HG03139 (cell line): ENCODE measurements around the gene FAM107A.

Experiments
- ATAC-seq: cut with Tn5 transposase; IDR thresholded peaks from one replicate; pipeline ENCODE4 v1.9.1; 2021; ENCODE audit not compliant: unreplicated experiment

Gene FAM107A

DNA sequence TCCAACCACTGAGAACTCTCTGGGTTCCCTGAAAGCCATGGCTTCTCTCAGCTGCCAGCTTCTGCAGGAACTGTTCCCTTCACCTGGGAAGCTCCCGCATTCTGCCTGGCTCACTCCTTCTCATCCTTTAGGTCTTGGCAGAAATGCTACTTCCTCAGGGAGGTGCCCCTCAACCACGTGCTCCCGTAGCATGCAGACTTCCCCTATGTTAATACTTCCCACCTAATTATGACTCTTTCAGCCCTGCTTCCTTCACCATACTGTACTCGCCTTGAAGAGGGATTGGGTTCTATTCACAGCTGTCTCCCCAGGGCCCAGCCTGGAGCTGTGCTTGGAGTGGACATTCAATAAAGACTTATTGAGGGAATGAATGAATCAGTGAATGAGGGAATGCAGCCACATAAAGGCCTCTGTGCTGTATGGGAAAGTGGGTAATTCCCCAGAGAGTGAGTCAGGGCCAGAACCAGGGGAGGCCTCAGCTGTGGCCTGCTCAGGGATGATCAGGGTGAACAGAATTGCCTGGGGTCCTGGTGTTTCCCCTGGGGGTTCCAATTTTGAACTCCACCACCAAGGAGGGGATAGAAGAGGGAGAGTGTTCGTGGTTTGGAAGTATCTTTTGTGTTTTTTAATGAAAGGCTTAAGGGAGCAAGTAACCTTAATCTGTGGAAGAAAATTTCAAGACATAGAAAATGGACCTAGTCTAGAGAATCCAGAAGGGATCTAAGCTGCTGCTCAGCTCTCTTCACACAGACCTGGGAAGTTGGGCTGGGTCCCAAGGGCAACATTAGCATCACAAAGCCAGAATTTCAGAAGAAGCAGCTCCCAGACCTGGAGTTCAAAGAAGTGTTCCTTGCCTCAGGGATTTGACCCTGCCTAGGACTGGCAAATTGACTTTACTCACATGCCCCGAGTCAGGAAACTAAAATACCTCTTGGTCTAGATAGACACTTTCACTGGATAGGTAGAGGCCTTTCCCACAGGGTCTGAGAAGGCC is 14.6 kb upstream of the FAM107A start:
- ATAC-seq: no peak

DNA sequence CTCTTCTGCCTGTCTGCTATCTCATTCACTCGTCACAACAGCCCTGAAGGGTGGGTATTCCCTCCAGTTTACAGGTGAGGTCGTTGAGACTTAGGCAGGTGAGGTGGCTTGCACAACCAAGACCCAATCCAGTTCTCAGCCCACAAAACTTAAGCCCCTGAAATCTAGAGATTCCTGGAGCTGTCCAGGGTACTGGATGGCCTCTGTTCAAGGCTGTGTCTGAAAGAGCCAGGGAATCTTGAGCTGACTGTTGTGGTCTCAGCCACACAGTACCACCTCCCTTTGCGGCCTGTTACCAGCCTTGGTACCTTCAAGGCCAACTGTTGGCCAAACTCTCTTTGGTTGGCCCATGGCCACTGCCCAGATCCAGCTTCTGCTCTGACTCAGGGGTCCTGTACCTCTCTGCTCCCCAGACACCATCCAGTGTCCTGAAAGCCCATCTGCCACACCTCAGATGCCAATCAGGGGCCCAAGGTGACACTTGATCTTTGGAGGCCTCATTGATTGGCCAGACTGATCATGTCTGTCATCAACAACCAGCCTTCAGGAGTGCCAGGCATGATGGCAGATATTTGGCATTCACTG is 10.9 kb upstream of the FAM107A start:
- ATAC-seq: no peak

GRCh38 chr3:58586776-58587192 is 9.6 kb upstream of the FAM107A start:
- ATAC-seq: no peak

- no peak for ATAC-seq
Measured at GRCh38 chr3:58585994-58586393, 8.8 kb upstream of the FAM107A start.

DNA sequence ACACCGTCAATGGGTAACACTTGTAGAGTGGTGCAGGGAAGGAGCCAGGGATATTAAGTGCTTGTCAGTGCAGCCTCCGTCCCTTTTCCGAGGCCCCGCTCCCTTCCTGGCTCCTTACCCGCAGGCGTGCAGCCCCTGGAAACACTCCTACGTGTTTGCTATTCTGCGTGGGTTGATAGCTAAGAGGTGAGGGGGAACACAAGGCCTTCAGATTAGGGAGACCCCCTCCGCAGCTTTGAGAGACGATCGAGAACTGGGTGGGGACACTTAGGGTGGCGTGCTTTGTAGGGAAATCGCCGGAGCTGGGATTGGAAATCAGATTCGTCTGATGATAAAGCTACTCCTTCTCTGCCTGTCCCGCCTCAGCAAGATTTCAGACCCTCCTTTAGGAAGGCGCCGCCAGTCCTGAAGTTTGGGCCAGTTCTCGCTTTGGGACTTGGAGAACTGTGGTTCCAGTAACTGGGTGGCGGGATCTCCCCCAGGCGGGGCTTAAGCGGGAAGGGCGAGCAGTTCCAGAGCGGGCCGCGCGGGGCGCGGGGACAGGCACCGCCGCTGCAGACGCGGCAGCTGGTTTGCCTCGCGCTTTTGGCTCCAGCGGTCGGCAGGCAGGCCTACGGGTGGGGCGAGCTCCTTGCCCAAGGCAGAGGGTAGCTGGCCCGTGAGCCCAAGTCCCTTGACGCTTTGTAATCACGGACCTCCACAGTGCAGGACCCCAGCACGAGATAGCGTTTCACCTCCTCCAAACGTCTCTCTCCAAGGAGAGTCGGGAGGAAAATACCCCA is 8.0 kb upstream of the FAM107A start:
- ATAC-seq: peak; percentile 95

GRCh38 chr3:58584690-58585004 is 7.5 kb upstream of the FAM107A start:
- no peak for ATAC-seq

DNA sequence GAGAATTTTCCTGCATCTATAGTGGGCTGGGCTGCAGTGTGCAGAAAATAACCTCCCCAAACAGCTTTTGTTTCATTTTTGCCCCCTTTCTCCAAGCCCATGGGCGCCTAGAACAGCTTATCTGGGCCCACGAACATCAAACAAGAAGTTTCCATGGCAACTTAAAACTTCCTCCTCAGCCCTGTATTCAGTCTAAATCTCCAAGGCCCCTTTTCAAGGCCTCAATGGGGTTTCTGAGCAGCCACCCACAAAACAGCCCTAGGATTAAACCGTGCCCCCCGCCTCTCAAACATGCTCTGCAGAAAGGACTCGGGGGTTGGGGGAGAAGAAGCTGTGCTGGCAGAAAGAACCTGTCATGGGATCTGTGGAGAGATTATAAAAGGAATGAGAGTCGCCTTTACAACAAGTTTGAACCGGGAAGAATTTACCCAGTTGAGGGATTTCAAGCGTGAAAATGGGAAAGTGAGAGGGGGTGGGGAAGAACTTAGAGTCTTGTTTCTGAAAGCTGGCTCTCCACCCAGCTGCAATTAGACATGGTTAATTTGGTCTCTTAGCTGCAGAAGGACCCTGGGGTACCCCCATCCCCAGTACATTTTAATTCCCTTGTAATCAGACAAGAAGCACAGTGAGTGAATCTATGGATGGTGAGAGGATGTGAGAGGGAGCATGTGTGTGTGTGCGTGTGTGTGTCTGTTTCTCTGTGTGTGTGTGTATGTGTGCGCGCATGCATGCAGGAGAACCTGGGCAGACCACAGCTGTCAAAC is 4.3 kb upstream of the FAM107A start:
- ATAC-seq: no peak

GRCh38 chr3:58580826-58581327 is 3.7 kb upstream of the FAM107A start:
- ATAC-seq: no peak

- no peak for ATAC-seq
Measured at GRCh38 chr3:58578873-58579272, 1.7 kb upstream of the FAM107A start.

GRCh38 chr3:58576716-58577115 is 475 bp downstream of the FAM107A start:
- no peak for ATAC-seq

DNA sequence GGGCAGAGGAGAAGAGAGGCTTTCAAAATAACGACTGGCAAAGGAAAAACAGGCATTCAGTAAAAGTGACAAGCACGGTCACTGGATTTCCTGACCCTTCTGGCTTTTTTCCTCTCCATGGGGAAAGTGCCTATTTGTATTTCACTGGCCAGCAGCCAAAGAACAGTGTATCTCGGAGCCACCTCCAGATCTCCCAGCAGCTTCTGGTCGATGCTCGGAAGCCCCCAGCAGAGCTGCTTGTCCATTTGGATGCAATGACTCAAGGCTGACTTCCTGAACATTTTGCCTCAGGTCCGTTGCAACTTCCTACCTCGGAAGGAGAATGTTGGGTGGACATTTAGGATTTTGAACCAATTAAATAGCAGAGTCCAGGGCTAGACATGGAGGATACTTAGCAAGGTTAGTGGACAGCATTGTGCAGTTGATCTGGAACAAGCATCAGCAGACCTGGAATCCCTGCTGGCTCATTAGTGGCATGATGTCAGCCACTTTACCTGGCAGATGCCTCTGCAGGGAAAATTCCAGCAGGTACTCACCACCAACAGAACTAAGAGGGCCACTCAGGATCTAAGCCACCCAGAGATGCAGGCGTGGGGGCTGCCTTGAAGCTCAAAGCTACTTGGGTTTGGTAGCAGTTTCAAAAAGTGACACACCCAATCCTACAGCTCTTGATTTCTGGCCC is 1.1 kb downstream of the FAM107A start:
- ATAC-seq: no peak

GRCh38 chr3:58574682-58575081 is 2.5 kb downstream of the FAM107A start:
- ATAC-seq: no peak

DNA sequence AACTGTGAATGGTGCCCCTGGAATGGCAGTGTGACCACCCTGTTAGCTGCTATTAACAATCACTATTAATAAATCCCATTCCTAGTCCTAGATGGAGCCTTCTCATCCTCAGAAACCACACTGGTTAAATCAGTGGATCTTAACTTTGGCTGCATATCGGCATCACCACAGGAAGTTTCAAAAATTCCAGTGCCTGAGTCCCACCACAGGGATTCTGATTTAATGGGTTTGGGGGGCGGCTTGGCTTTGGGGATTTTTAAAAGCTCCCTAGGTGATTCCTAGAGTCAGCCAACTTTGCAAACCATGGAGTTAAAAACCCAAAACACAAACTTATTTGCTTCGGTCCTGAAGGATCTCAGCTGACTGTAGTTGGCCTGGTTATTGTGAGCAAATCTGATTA is 3.1 kb downstream of the FAM107A start:
- ATAC-seq: no peak

GRCh38 chr3:58573640-58574039 is 3.6 kb downstream of the FAM107A start:
- ATAC-seq: no peak

DNA sequence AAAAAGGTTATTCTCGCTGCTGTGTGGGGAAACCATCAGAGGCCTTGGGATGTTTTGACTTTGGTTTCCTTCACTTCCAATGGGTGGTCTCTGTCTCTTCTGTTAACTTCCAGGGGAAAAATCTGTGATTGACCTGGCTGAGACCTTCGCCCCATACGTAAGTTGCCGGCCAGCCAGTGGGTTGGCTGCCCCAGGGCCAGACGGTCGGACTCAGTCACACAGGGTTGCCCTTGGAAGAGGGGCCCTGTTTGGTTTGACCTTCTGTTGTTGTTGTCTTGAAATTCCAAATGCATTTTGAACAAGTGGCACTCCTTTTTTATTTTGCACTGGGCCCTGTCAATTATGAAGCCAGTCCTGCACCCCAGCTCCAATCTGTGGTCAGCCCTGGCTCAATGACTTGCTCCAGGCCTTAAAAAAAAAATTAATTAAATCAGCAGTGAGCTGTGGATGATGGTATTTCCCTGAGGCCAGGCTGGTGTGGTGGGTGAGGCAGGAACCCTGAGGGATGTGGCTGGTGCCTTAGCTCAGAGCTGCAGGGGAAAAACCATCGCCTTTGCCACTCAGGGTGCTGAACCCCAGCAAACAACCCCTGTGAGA is 4.5 kb downstream of the FAM107A start:
- ATAC-seq: no peak

- ATAC-seq: no peak
Measured at GRCh38 chr3:58572013-58572633, 5.1 kb downstream of the FAM107A start.

DNA sequence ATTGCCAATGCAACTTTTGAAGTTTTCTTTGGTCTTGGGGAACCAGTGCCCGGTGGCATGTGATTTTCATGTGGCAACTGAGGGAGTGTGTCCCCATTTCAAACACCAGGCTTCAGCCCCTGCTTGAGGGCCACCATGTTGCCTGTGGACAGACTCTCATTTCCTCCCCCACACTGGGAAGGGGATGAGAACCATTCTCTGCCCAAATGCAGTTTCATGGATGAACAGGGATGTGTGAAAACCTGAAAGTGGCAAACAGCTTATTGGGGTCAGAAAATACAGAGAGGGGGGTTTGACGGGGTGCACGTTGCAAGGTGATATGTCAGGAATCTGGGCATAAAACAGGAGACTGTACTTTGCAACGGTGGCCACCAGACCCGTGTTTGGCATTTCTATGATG is 6.3 kb downstream of the FAM107A start:
- no peak for ATAC-seq

DNA sequence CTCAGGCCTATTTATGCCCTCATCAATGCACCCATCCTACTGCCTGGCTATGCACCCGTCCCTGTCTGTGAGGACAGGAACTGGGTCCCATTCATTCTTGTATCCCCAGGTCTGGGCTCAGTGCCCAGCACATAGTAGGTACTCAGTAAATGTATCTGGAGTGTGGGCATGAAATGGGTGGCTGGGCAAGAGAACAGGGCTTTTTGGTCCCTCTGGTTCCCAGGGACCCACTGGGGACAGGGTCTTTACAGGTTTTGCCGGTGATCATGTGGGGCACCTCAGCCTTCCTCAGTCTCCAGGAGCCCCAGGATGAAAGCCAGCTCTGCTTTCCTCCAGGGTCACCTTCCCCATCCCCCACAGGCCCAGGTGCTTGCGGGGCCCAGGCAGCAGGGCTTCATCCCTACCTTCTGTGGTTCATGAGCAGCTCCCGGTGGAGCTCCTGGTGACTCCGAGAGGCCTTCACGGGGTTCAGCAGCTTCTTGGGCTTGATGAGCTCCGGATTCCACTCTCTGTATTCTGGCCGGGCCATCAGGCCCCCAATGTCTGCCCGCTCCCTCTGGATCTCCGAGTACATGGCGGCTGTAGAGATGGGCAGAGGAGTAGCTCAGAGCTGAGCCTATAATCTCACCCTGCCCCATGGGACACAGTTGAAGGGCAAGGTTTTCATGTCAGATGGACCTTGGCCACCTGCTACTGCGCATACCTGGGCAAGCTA is 7.7 kb downstream of the FAM107A start:
- no peak for ATAC-seq
